ENCODE measurements around the gene ATXN10.

Gene ATXN10

GRCh38 chr22:45689211-45689610, 17.6 kb downstream of the ATXN10 start:
- peaks cover 29% of the 10 kb centered on the region for H3K4me1 ChIP-seq (ENCODE audit: insufficient read depth, low read length, poor library complexity, severe bottlenecking)
- peaks cover 64% of the 10 kb centered on the region for H4K20me1 ChIP-seq (ENCODE audit: insufficient read depth, low read length, poor library complexity, severe bottlenecking)
- H3K9me3 ChIP-seq (ENCODE audit: insufficient read depth, low read depth, low read length): no peaks in the 10 kb centered on the region
- no peaks in the 10 kb centered on the region for H3K27me3 ChIP-seq (ENCODE audit: insufficient read depth, low read length, poor library complexity, severe bottlenecking)
- TF ChIP-seq CTCF (conservative IDR thresholded peaks at IDR 0.05; ENCODE audit: low read length) (no peak), EZH2phosphoT487 (IDR thresholded peaks at IDR 0.05; ENCODE audit: borderline replicate concordance) (no peak)
- no peak overlapping the region for H3K4me3 ChIP-seq (ENCODE audit: low read length, poor library complexity, severe bottlenecking)
- no peak overlapping the region for H3K4me2 ChIP-seq (ENCODE audit: low read depth, low read length, poor library complexity, severe bottlenecking)
- no peak overlapping the region for H3K9ac ChIP-seq (ENCODE audit: low read depth, low read length, poor library complexity, severe bottlenecking)
- H3K9me2 ChIP-seq (replicated peaks; ENCODE audit: low read depth, low read length): no peaks in the 10 kb centered on the region
- no peak overlapping the region for H2AFZ ChIP-seq (ENCODE audit: low read length)
- H3K36me3 ChIP-seq (ENCODE audit: insufficient read depth, low read length): peaks cover 30% of the 10 kb centered on the region; the same call in 1 of the 2 replicates
- H3F3A ChIP-seq (ENCODE audit: low read depth): no peaks in the 10 kb centered on the region
- H3K79me2 ChIP-seq (ENCODE audit: insufficient read depth, low read length): peaks cover 92% of the 10 kb centered on the region

- Histone ChIP-seq H3K9me2 (replicated peaks; ENCODE audit: low read depth, low read length) (no peaks in the 10 kb centered on the region), H3F3A (ENCODE audit: low read depth) (no peaks in the 10 kb centered on the region), H3K9ac (ENCODE audit: low read depth, low read length, poor library complexity, severe bottlenecking) (no peak overlapping the region), H3K4me1 (ENCODE audit: insufficient read depth, low read length, poor library complexity, severe bottlenecking) (peaks cover 21% of the 10 kb centered on the region), H3K36me3 (ENCODE audit: insufficient read depth, low read length) (peaks cover 35% of the 10 kb centered on the region; the same call in 1 of the 2 replicates), H3K4me2 (ENCODE audit: low read depth, low read length, poor library complexity, severe bottlenecking) (no peak overlapping the region), H2AFZ (ENCODE audit: low read length) (no peak overlapping the region), H3K4me3 (ENCODE audit: low read length, poor library complexity, severe bottlenecking) (no peak overlapping the region), H3K27me3 (ENCODE audit: insufficient read depth, low read length, poor library complexity, severe bottlenecking) (no peaks in the 10 kb centered on the region), H4K20me1 (ENCODE audit: insufficient read depth, low read length, poor library complexity, severe bottlenecking) (peaks cover 56% of the 10 kb centered on the region), H3K9me3 (ENCODE audit: insufficient read depth, low read depth, low read length) (no peaks in the 10 kb centered on the region), H3K79me2 (ENCODE audit: insufficient read depth, low read length) (peaks cover 84% of the 10 kb centered on the region)
- TF ChIP-seq EZH2phosphoT487 (IDR thresholded peaks at IDR 0.05; ENCODE audit: borderline replicate concordance) (no peak), CTCF (conservative IDR thresholded peaks at IDR 0.05; ENCODE audit: low read length) (no peak)
These were observed 18.4 kb downstream of the ATXN10 start for GRCh38 chr22:45690008-45690407.

- Histone ChIP-seq H3K36me3 (ENCODE audit: insufficient read depth, low read length) (peaks cover 45% of the 10 kb centered on the region; the same call in 1 of the 2 replicates), H3F3A (ENCODE audit: low read depth) (no peaks in the 10 kb centered on the region), H2AFZ (ENCODE audit: low read length) (no peak overlapping the region), H3K4me1 (ENCODE audit: insufficient read depth, low read length, poor library complexity, severe bottlenecking) (peaks cover 16% of the 10 kb centered on the region), H3K27me3 (ENCODE audit: insufficient read depth, low read length, poor library complexity, severe bottlenecking) (no peaks in the 10 kb centered on the region), H3K9me2 (replicated peaks; ENCODE audit: low read depth, low read length) (no peaks in the 10 kb centered on the region), H4K20me1 (ENCODE audit: insufficient read depth, low read length, poor library complexity, severe bottlenecking) (peaks cover 35% of the 10 kb centered on the region), H3K4me2 (ENCODE audit: low read depth, low read length, poor library complexity, severe bottlenecking) (no peak overlapping the region), H3K79me2 (ENCODE audit: insufficient read depth, low read length) (peaks cover 68% of the 10 kb centered on the region), H3K9me3 (ENCODE audit: insufficient read depth, low read depth, low read length) (no peaks in the 10 kb centered on the region), H3K4me3 (ENCODE audit: low read length, poor library complexity, severe bottlenecking) (no peak overlapping the region), H3K9ac (ENCODE audit: low read depth, low read length, poor library complexity, severe bottlenecking) (no peak overlapping the region)
- TF ChIP-seq EZH2phosphoT487 (IDR thresholded peaks at IDR 0.05; ENCODE audit: borderline replicate concordance) (no peak), CTCF (conservative IDR thresholded peaks at IDR 0.05; ENCODE audit: low read length) (no peak)
These were observed 20.9 kb downstream of the ATXN10 start for GRCh38 chr22:45692549-45692948.
